GM12875 (cell line): ENCODE data around the gene B3GNT3.

Experiments
- H3K4me3 ChIP-seq: one replicate; pipeline ENCODE4 v1.5.1; 2011; ENCODE audit warnings: low read depth, low read length, control low read depth
- TF ChIP-seq, protein P1 (sequence below): IDR thresholded peaks from 2 replicates; pipeline ENCODE4 v1.5.1; 2011; ENCODE audit warnings: low read depth, mild to moderate bottlenecking, control low read depth, inconsistent platforms, low read length, moderate library complexity, borderline replicate concordance; ENCODE audit not compliant: insufficient read depth

Gene B3GNT3

DNA sequence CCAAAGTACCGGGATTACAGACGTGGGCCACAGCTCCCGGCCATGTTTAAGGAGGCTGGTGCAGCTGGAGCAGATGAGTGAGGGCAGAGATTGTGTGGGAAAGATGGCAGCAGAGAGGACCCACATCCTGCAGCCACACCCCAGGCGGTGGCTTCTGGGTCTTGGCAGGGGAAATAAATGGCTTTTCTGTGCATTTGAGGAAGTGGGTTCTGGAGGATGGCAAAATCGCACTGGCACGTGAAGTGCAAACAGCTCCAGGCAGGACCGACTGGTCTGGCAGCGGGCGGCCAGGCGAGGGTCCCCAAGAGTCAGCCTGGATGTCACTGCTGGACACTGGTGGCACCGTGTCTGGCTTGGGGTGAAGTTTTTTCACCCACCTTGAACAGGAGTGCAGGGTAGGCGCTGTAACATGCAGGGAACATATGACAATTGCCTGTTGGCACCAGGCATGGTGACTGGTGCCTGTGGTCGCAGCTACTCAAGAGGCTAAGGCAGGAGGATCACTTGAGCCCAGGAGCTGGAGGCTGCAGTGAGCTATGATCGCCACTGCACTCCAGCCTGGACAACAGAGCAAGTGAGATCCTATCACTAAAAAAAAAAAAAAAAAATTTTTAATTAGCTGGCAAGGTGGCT, 8.4 kb downstream of the B3GNT3 start:
- H3K4me3 ChIP-seq = no peak overlapping the region
- TF ChIP-seq, protein P1, sequence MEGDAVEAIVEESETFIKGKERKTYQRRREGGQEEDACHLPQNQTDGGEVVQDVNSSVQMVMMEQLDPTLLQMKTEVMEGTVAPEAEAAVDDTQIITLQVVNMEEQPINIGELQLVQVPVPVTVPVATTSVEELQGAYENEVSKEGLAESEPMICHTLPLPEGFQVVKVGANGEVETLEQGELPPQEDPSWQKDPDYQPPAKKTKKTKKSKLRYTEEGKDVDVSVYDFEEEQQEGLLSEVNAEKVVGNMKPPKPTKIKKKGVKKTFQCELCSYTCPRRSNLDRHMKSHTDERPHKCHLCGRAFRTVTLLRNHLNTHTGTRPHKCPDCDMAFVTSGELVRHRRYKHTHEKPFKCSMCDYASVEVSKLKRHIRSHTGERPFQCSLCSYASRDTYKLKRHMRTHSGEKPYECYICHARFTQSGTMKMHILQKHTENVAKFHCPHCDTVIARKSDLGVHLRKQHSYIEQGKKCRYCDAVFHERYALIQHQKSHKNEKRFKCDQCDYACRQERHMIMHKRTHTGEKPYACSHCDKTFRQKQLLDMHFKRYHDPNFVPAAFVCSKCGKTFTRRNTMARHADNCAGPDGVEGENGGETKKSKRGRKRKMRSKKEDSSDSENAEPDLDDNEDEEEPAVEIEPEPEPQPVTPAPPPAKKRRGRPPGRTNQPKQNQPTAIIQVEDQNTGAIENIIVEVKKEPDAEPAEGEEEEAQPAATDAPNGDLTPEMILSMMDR = no peak

DNA sequence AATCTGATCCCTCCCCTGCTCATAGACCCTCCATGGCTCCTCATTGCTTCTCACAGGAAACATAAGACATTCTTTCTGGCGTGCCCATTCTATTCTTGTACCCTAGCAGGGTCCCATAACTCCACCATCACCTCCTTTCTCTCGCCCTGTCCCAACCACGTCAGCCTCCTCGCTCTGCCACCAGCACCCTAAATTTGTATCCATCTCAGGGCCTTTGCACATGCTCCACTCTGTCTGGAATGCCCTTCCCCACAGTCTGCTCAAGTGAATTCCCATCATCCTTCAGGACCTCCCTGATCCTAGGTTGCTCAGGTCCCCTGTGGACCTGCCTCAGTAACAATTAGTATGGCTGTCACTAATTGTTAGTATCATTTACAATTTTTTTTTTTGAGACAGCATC, 10.5 kb downstream of the B3GNT3 start:
- TF ChIP-seq, protein P1 = no peak
- H3K4me3 ChIP-seq = no peak overlapping the region

DNA sequence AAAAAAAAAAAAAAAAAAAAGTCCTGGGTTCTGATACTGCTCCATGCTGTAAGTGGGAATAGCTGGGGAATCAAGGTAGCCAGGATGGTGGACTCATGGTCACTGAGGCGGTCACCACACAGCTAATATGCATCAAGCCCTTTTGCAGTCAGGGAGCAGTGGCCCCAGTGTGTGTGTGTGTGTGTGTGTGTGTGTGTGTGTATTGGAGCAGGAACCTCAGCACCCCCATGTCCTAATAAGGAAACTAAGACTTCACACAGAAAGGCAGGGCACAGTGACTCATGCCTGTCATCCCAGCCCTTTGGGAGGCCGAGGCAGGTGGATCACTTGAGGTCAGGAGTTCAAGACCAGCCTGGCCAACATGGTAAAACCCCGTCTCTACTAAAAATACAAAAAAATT, 12.0 kb downstream of the B3GNT3 start:
- TF ChIP-seq, protein P1 = no peak
- no peak overlapping the region for H3K4me3 ChIP-seq

- TF ChIP-seq, protein P1 = no peak
Measured at GRCh38 chr19:17807731-17808316, 12.9 kb downstream of the B3GNT3 start.

GRCh38 chr19:17811103-17811502, 16.2 kb downstream of the B3GNT3 start:
- TF ChIP-seq, protein P1 = no peak
- no peak overlapping the region for H3K4me3 ChIP-seq

More at GRCh38 chr19:17807731-17808316, 12.9 kb downstream of the B3GNT3 start:
- no peak overlapping the region for H3K4me3 ChIP-seq

DNA sequence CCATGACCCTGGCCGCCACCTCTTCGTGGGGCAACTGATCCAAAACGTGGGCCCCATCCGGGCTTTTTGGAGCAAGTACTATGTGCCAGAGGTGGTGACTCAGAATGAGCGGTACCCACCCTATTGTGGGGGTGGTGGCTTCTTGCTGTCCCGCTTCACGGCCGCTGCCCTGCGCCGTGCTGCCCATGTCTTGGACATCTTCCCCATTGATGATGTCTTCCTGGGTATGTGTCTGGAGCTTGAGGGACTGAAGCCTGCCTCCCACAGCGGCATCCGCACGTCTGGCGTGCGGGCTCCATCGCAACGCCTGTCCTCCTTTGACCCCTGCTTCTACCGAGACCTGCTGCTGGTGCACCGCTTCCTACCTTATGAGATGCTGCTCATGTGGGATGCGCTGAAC, 16.7 kb downstream of the B3GNT3 start:
- TF ChIP-seq, protein P1 = no peak
- no peak overlapping the region for H3K4me3 ChIP-seq

- no peak overlapping the region for H3K4me3 ChIP-seq
- TF ChIP-seq, protein P1 = no peak
Measured at GRCh38 chr19:17812099-17812498, 17.2 kb downstream of the B3GNT3 start.
